Esophagus muscularis mucosa (tissue), 3 donors: Measurements from ENCODE around the gene SLC9A6.

Experiments
- POLR2A ChIP-seq: fragments of 450-650 bp; IDR thresholded peaks from one replicate; pipeline ENCODE4 v1.6.1; 2017; ENCODE audit warnings: antibody characterized with exemption, moderate library complexity, mild to moderate bottlenecking, low read depth
- POLR2AphosphoS5 ChIP-seq, 2 donors: sonication (generic); formaldehyde crosslinking; IDR thresholded peaks; one replicate each; pipeline ENCODE4 v1.6.1; 2017; ENCODE audit warnings: antibody characterized with exemption in 2 of 2
- TF ChIP-seq, protein P1 (sequence below), 3 experiments: fragments of 200-600 bp in 2 of 3; fragments of 450-650 bp in 1 of 3; sonication (generic) in 2 of 3; IDR thresholded peaks; one replicate each; pipeline ENCODE4 v1.5.1; 2017 to 2019; ENCODE audit warnings: antibody characterized with exemption in 3 of 3, mild to moderate bottlenecking in 2 of 3, moderate library complexity in 1 of 3

GRCh38 chrX:136080766-136081165 lies 95.5 kb downstream of the SLC9A6 start:
- TF ChIP-seq POLR2A (no peak), POLR2AphosphoS5 (IDR thresholded peaks at IDR 0.05) (no peak)
- TF ChIP-seq, protein P1, sequence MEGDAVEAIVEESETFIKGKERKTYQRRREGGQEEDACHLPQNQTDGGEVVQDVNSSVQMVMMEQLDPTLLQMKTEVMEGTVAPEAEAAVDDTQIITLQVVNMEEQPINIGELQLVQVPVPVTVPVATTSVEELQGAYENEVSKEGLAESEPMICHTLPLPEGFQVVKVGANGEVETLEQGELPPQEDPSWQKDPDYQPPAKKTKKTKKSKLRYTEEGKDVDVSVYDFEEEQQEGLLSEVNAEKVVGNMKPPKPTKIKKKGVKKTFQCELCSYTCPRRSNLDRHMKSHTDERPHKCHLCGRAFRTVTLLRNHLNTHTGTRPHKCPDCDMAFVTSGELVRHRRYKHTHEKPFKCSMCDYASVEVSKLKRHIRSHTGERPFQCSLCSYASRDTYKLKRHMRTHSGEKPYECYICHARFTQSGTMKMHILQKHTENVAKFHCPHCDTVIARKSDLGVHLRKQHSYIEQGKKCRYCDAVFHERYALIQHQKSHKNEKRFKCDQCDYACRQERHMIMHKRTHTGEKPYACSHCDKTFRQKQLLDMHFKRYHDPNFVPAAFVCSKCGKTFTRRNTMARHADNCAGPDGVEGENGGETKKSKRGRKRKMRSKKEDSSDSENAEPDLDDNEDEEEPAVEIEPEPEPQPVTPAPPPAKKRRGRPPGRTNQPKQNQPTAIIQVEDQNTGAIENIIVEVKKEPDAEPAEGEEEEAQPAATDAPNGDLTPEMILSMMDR (IDR thresholded peaks at IDR 0.05) = no peak
